COR-L47 (cell line): ENCODE data around the gene DCANP1.
"Not testable (repeated sequence)": the region's sequence is repeated elsewhere in the genome, so short reads cannot be mapped to it uniquely, and the experiment has no call there.

Experiments
- DNase-seq: peaks from one replicate; lab custom pipeline; 2025; lab: John Stamatoyannopoulos, UW

Gene DCANP1

GRCh38 chr5:135447298-135447929, at the start of gene DCANP1:
Gene DCANP1 (minus strand): TSS chr5:135447348. CDS start chr5:135447108, 240 bp downstream.
- DNase-seq, result no peak

GRCh38 chr5:135495531-135495930, 48.4 kb upstream of the DCANP1 start:
- not testable (repeated sequence) for DNase-seq

- DNase-seq, result no peak
Observed at GRCh38 chr5:135494196-135494595, 47.0 kb upstream of the DCANP1 start.

GRCh38 chr5:135493406-135494180, 46.4 kb upstream of the DCANP1 start:
- no peak for DNase-seq

GRCh38 chr5:135492319-135492626, 45.1 kb upstream of the DCANP1 start:
- DNase-seq, result no peak

- DNase-seq, result peak; percentile 93
Observed at GRCh38 chr5:135491552-135492318, 44.6 kb upstream of the DCANP1 start.

GRCh38 chr5:135491038-135491551, 43.9 kb upstream of the DCANP1 start:
- DNase-seq, result no peak

- DNase-seq, result no peak
Observed at GRCh38 chr5:135490245-135491037, 43.3 kb upstream of the DCANP1 start.

- DNase-seq, result no peak
Observed at GRCh38 chr5:135489466-135490244, 42.5 kb upstream of the DCANP1 start.

GRCh38 chr5:135488727-135489465, 41.7 kb upstream of the DCANP1 start:
- peak; percentile 81 for DNase-seq

GRCh38 chr5:135487839-135488514, 40.8 kb upstream of the DCANP1 start:
- no peak for DNase-seq

- DNase-seq, result no peak
Observed at GRCh38 chr5:135487037-135487395, 39.9 kb upstream of the DCANP1 start.

- no peak for DNase-seq
Observed at GRCh38 chr5:135486131-135487036, 39.2 kb upstream of the DCANP1 start.

- no peak for DNase-seq
Observed at GRCh38 chr5:135484674-135485086, 37.5 kb upstream of the DCANP1 start.

- no peak for DNase-seq
Observed at GRCh38 chr5:135483254-135483653, 36.1 kb upstream of the DCANP1 start.

GRCh38 chr5:135482381-135482933, 35.3 kb upstream of the DCANP1 start:
- no peak for DNase-seq

- no peak for DNase-seq
Observed at GRCh38 chr5:135481909-135482311, 34.8 kb upstream of the DCANP1 start.

- no peak for DNase-seq
Observed at GRCh38 chr5:135481387-135481786, 34.2 kb upstream of the DCANP1 start.
